K562 (cell line): Measurements from ENCODE around the gene CHRDL2. TPM values are rescaled to one million over a fixed set of nuclear protein-coding genes. Genes with fewer than 3 reads are reported as not detected.

ENCODE experiments used
- ATAC-seq: fragments of 200-7000 bp; cut with Tn5 transposase; 3 replicates; pipeline ENCODE4 v1.9.1; 2020; ENCODE audit warnings: moderate library complexity
- BruUV-seq: library from RNA; stranded (reverse); fragments of 400-500 nt; replicated peaks from 2 replicates; lab custom pipeline; 2021; lab: Mats Ljungman, UMichigan
- CTCF ChIA-PET: fragments of 300-600 bp; formaldehyde crosslinking; extraction: SDS; loops from one replicate; lab custom pipeline; 2021; ENCODE audit warnings: low intra/inter-chr PET ratio; lab: Yijun Ruan, JAX
- POLR2A ChIA-PET: fragments of 300-600, 350-650 bp; sonication (Branson Sonifier 250); formaldehyde crosslinking; extraction: SDS; loops from one replicate; lab custom pipeline; 2021; ENCODE audit warnings: antibody characterized with exemption, inconsistent platforms; lab: Yijun Ruan, JAX
- DNase-seq, 4 experiments: peaks; one replicate each; pipeline versions ENCODE4 v3.0.0 to v3.0.0-alpha.2; 2011 to 2018; ENCODE audit warnings: low spot score in 3 of 4, mixed read lengths in 3 of 4; ENCODE audit errors: extremely low read depth in 1 of 4
- FAIRE-seq: peaks from 2 replicates; lab custom pipeline; 2011; peaks lifted over from hg19 to GRCh38; lab: Jason Lieb, UNC
- H2AFZ ChIP-seq: 2 replicates; pipeline ENCODE4 v1.6.0; 2011; ENCODE audit warnings: low read depth, low read length, control low read depth, inconsistent platforms
- H3K27ac ChIP-seq: fragments of 200-600 bp; 3 replicates; pipeline ENCODE4 v1.8.0; 2011; ENCODE audit warnings: low read depth, mild to moderate bottlenecking, control low read depth, inconsistent platforms, low read length, moderate library complexity, mixed read lengths; ENCODE audit errors: extremely low read depth
- H3K27me3 ChIP-seq, 2 experiments: fragments of 300-600 bp in 1 of 2; 2 replicates in 1 of 2; 3 replicates in 1 of 2; pipeline versions ENCODE4 v1.6.0 to v1.8.0; 2011; ENCODE audit warnings: inconsistent platforms in 2 of 2, low read length in 2 of 2, mild to moderate bottlenecking in 1 of 2, mixed read lengths in 1 of 2, moderate library complexity in 1 of 2; ENCODE audit not compliant: control insufficient read depth in 2 of 2, insufficient read depth in 2 of 2
- H3K36me3 ChIP-seq: fragments of 300-600 bp; 3 replicates; pipeline ENCODE4 v1.8.0; 2011; ENCODE audit warnings: mild to moderate bottlenecking, low read length, inconsistent platforms; ENCODE audit not compliant: control insufficient read depth, insufficient read depth
- H3K4me1 ChIP-seq, 2 experiments: fragments of 200-600 bp in 1 of 2; replicated peaks in 1 of 2; 2 replicates in 1 of 2; 3 replicates in 1 of 2; pipeline versions ENCODE4 v1.5.1 to v1.8.0; 2011; ENCODE audit warnings: inconsistent platforms in 2 of 2, low read length in 2 of 2, mild to moderate bottlenecking in 1 of 2, mixed read lengths in 1 of 2, moderate library complexity in 1 of 2; ENCODE audit not compliant: control insufficient read depth in 2 of 2, insufficient read depth in 2 of 2
- H3K4me2 ChIP-seq: 2 replicates; pipeline ENCODE4 v1.6.1; 2011; ENCODE audit warnings: low read length, control low read depth, inconsistent platforms, mixed read lengths; ENCODE audit not compliant: insufficient read depth
- H3K4me3 ChIP-seq: fragments of 200-600 bp; sonication (generic), shearing (Covaris generic); 2 replicates; pipeline ENCODE4 v1.5.1; 2016; ENCODE audit warnings: control low read depth, inconsistent platforms
- H3K79me2 ChIP-seq: fragments of 200-600 bp; 3 replicates; pipeline ENCODE4 v1.8.0; 2011; ENCODE audit warnings: low read length, inconsistent platforms; ENCODE audit not compliant: control insufficient read depth, insufficient read depth
- H3K9ac ChIP-seq, 2 experiments: 2 replicates each; pipeline versions ENCODE4 v1.6.0 to v1.6.1; 2011; ENCODE audit warnings: low read depth in 2 of 2, low read length in 2 of 2, control low read depth in 1 of 2, inconsistent platforms in 1 of 2, mild to moderate bottlenecking in 1 of 2, mixed read lengths in 1 of 2; ENCODE audit not compliant: insufficient read depth in 1 of 2
- H3K9me1 ChIP-seq: one replicate; pipeline ENCODE4 v1.6.0; 2011; ENCODE audit warnings: inconsistent platforms, mild to moderate bottlenecking, low read length, moderate library complexity; ENCODE audit not compliant: control insufficient read depth, insufficient read depth
- H3K9me3 ChIP-seq: replicated peaks from 2 replicates; pipeline ENCODE4 v1.5.1; 2011; ENCODE audit warnings: low read depth, low read length, inconsistent platforms; ENCODE audit not compliant: control insufficient read depth, insufficient read depth
- H4K20me1 ChIP-seq: replicated peaks from 2 replicates; pipeline ENCODE4 v1.6.1; 2011; ENCODE audit warnings: low read length, inconsistent platforms, mixed read lengths; ENCODE audit not compliant: control insufficient read depth, insufficient read depth
- ARHGAP35 ChIP-seq: fragments of 450-650 bp; IDR thresholded peaks from 2 replicates; pipeline ENCODE4 v1.6.1; 2018; ENCODE audit not compliant: partially characterized antibody
- CEBPB ChIP-seq: fragments of 450-650 bp; IDR thresholded peaks from 2 replicates; pipeline ENCODE4 v1.6.1; 2016; ENCODE audit warnings: missing genetic modification characterization, missing compliant biosample characterization
- NR2C1 ChIP-seq, 2 experiments: fragments of 450-650 bp; IDR thresholded peaks; 2 replicates each; pipeline ENCODE4 v1.6.1; 2017; ENCODE audit warnings: mild to moderate bottlenecking in 2 of 2, antibody characterized with exemption in 1 of 2, inconsistent platforms in 1 of 2, missing compliant biosample characterization in 1 of 2, missing genetic modification characterization in 1 of 2
- PTRF ChIP-seq: fragments of 450-650 bp; IDR thresholded peaks from 2 replicates; pipeline ENCODE4 v1.6.1; 2016; ENCODE audit warnings: mild to moderate bottlenecking, missing genetic modification characterization, missing compliant biosample characterization
- SRF ChIP-seq, 2 experiments: fragments of 250-450, 450-650 bp in 1 of 2; sonication (Bioruptor Pico) in 1 of 2; sonication (generic) in 1 of 2; formaldehyde crosslinking; IDR thresholded peaks; 2 replicates each; pipeline versions ENCODE4 v1.5.0 to v1.5.1; 2020 to 2022; ENCODE audit warnings: mild to moderate bottlenecking in 1 of 2, missing genetic modification reagents in 1 of 2
- ZBTB8A ChIP-seq: fragments of 450-650 bp; IDR thresholded peaks from 2 replicates; pipeline ENCODE4 v1.6.1; 2018; ENCODE audit warnings: mild to moderate bottlenecking, moderate library complexity; ENCODE audit not compliant: partially characterized antibody
- ZNF232 ChIP-seq: sonication (generic); formaldehyde crosslinking; IDR thresholded peaks from 2 replicates; pipeline ENCODE4 v1.8.0; 2022; ENCODE audit warnings: mild to moderate bottlenecking, missing genetic modification reagents
- ZNF445 ChIP-seq: fragments of 250-450 bp; sonication (Bioruptor Pico); IDR thresholded peaks from 2 replicates; pipeline ENCODE4 v1.4.0; 2020; ENCODE audit warnings: low read depth, mild to moderate bottlenecking, moderate library complexity
- WGBS: fragments of 100-300 bp; shearing (Covaris generic); methylation state at CpG from one replicate; pipeline ENCODE4 v1.1.6; 2016; ENCODE audit warnings: low coverage, mixed read lengths; ENCODE audit not compliant: insufficient coverage; ENCODE audit errors: missing lambda C conversion rate; 5-methylcytosine and 5-hydroxymethylcytosine counted together
- in situ Hi-C: fragments of 300-500 bp; cut with MboI; formaldehyde crosslinking; loops from 4 replicates; pipeline ENCODE4 v1.15.0; 2018; ENCODE audit warnings: inconsistent platforms, mixed read lengths
- intact Hi-C: fragments of 100-400 bp; cut with micrococcal nuclease; formaldehyde crosslinking; loops from 2 replicates; pipeline ENCODE4 v1.14.2; 2022
- polyA plus RNA-seq, 8 experiments: library from polyadenylated mRNA; depleted of rRNA in 4 of 8; stranded (reverse) in 5 of 8; unstranded in 3 of 8; fragments of >200 nt; fragmentation: Nextera tagmentation in 2 of 8; fragmentation: Illumina TruSeq in 1 of 8; extraction: Ambion mirVana in 2 of 8; extraction: Trizol in 1 of 8; gene quantifications; 2 replicates each; pipeline versions ENCODE4 v1.2.1 to v1.2.3, GENCODE V29; 2011 to 2014; ENCODE audit warnings: inconsistent platforms in 1 of 8, missing spikeins in 1 of 8
- total RNA-seq, 7 experiments: library from RNA; depleted of rRNA in 6 of 7; stranded (reverse); fragments of >200 nt in 6 of 7; fragmentation: Illumina TruSeq in 2 of 7; extraction: Trizol in 2 of 7; gene quantifications; 2 replicates each; pipeline versions ENCODE4 v1.2.1 to v1.2.3, GENCODE V29; 2011 to 2021; ENCODE audit warnings: low replicate concordance in 1 of 7
- TF ChIP-seq, protein P1 (sequence below), 2 experiments: fragments of 450-650 bp; IDR thresholded peaks; 2 replicates each; pipeline ENCODE4 v1.6.1; 2016; ENCODE audit warnings: mild to moderate bottlenecking in 2 of 2, borderline replicate concordance in 1 of 2, low read depth in 1 of 2, moderate library complexity in 1 of 2
- TF ChIP-seq, protein P2 (sequence below): fragments of 250-450 bp; sonication (Bioruptor Pico); IDR thresholded peaks from 2 replicates; pipeline ENCODE4 v1.8.0; 2022; ENCODE audit warnings: inconsistent platforms, mild to moderate bottlenecking, moderate library complexity, borderline replicate concordance
- TF ChIP-seq, protein P3 (sequence below): fragments of 250-450 bp; sonication (Bioruptor Pico); IDR thresholded peaks from 2 replicates; pipeline ENCODE4 v1.6.1; 2021; ENCODE audit warnings: mild to moderate bottlenecking

The CHRDL2 gene
- total and polyA plus RNA-seq, 9 of the 15 experiments (the other 6 are each of a cell fraction or from before 2014, with no cell fraction given) = not detected

DNA sequence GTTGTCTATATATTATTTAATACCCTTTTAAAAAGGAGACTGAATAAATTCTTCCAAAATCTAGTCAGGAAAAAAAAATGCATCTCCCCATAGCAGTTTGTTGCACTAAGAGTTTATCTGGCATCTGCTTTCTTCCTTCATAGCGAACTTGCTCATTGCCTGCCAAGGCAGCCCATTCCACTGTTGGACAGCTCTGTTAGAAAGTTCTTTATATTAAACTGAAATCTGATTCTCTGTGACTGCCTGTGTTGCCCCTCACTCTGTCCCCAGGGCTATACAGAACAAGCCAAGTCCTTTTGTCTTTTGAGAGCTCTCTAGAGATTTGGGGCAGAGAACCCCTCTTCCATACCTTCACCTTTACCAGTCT lies 3.3 kb upstream of the CHRDL2 start:
- in situ Hi-C loops (no loop called here), intact Hi-C loops (loop anchor here (10.0 kb wide), 1 partner anchor 280 kb away; no protein-coding TSS in a partner anchor)
- Histone ChIP-seq H2AFZ (no peak overlapping the region), H3K4me2 (no peak overlapping the region), H3K9ac (no peak overlapping the region), H3K27ac (no peak overlapping the region), H3K4me3 (no peak overlapping the region), H3K9me1 (no peaks in the 10 kb centered on the region), H3K9me3 (no peaks in the 10 kb centered on the region; the same call in 1 of the 2 replicates), H3K4me1 (peaks cover 0 to 7% of the 10 kb centered on the region in 2 experiments; a peak in 1 of 5 replicates), H3K36me3 (no peaks in the 10 kb centered on the region), H3K27me3 (peaks cover 34 to 56% of the 10 kb centered on the region in 2 experiments), H3K79me2 (no peaks in the 10 kb centered on the region), H4K20me1 (no peaks in the 10 kb centered on the region; the same call in 1 of the 2 replicates)
- ATAC-seq (no peak), FAIRE-seq (no peak), DNase-seq (no peak)
- ChIA-PET CTCF (no interaction called here), POLR2A (no interaction called here)
- no TSS peak for BruUV-seq
- whole genome bisulfite sequencing = 0% methylated on average over 1 of the region's 1 CpG
- no peak for TF ChIP-seq ZNF445
- TF ChIP-seq, protein P1, sequence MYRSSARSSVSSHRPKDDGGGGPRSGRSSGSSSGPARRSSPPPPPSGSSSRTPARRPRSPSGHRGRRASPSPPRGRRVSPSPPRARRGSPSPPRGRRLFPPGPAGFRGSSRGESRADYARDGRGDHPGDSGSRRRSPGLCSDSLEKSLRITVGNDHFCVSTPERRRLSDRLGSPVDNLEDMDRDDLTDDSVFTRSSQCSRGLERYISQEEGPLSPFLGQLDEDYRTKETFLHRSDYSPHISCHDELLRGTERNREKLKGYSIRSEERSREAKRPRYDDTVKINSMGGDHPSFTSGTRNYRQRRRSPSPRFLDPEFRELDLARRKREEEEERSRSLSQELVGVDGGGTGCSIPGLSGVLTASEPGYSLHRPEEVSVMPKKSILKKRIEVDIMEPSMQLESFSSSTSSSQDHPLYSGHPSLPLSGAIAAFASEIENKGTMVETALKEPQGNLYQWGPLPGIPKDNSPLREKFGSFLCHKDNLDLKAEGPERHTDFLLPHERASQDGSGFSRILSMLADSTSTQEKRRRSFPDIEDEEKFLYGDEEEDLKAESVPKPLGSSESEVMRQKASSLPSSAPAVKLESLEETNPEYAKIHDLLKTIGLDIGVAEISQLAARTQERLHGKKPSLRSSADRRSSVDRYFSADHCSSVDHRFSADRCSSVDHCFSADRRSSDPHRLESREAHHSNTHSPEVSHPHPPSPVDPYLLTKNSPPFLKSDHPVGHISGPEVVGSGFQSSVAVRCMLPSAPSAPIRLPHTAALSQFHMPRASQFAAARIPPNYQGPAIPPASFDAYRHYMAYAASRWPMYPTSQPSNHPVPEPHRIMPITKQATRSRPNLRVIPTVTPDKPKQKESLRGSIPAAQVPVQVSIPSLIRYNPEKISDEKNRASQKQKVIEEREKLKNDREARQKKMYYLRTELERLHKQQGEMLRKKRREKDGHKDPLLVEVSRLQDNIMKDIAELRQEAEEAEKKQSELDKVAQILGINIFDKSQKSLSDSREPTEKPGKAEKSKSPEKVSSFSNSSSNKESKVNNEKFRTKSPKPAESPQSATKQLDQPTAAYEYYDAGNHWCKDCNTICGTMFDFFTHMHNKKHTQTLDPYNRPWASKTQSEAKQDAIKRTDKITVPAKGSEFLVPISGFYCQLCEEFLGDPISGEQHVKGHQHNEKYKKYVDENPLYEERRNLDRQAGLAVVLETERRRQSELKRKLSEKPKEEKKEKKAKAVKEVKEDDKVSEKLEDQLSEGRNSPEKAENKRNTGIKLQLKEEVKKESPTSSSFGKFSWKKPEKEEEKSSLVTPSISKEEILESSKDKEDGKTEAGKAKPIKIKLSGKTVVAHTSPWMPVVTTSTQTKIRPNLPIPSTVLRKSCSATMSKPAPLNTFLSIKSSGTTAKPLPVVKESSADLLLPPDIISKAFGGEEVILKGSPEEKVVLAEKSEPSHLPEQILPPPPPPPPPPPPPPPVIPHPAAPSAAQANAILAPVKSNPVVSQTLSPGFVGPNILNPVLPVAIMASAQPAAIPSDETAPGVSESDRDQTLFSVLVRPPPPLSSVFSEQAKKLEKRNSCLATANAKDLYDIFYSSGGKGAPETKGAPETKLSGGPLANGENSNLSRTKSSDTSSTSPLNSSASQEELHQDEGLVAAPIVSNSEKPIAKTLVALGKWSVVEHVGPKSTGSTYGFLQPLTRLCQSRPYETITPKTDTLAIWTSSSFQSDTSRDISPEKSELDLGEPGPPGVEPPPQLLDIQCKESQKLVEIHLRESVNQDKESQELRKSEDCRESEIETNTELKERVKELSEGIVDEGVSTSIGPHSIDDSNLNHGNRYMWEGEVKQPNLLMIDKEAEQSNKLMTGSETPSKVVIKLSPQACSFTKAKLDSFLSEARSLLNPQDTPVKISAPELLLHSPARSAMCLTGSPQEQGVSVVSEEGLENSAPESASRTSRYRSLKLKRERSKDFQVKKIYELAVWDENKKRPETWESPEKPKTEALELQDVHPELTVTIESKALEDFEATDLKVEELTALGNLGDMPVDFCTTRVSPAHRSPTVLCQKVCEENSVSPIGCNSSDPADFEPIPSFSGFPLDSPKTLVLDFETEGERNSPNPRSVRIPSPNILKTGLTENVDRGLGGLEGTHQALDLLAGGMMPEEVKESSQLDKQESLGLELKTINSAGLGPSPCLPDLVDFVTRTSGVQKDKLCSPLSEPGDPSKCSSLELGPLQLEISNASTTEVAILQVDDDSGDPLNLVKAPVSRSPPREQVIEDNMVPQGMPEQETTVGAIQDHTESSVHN (IDR thresholded peaks at IDR 0.05; ENCODE audit: borderline replicate concordance in 1 of 2, low read depth in 1 of 2) = no peak
- no peak for TF ChIP-seq ZNF232 (CRISPR knock-in tag)
- no peak for TF ChIP-seq NR2C1 (IDR thresholded peaks at IDR 0.05)
- TF ChIP-seq NR2C1 (tag; IDR thresholded peaks at IDR 0.05) = no peak
- TF ChIP-seq PTRF (tag) = no peak
- TF ChIP-seq, protein P2, sequence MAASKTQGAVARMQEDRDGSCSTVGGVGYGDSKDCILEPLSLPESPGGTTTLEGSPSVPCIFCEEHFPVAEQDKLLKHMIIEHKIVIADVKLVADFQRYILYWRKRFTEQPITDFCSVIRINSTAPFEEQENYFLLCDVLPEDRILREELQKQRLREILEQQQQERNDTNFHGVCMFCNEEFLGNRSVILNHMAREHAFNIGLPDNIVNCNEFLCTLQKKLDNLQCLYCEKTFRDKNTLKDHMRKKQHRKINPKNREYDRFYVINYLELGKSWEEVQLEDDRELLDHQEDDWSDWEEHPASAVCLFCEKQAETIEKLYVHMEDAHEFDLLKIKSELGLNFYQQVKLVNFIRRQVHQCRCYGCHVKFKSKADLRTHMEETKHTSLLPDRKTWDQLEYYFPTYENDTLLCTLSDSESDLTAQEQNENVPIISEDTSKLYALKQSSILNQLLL (CRISPR knock-in tag) = no peak
- TF ChIP-seq CEBPB (tag) = no peak
- TF ChIP-seq SRF (CRISPR knock-in tag; IDR thresholded peaks at IDR 0.05) = no peak
- no peak for TF ChIP-seq ARHGAP35
- TF ChIP-seq, protein P3, sequence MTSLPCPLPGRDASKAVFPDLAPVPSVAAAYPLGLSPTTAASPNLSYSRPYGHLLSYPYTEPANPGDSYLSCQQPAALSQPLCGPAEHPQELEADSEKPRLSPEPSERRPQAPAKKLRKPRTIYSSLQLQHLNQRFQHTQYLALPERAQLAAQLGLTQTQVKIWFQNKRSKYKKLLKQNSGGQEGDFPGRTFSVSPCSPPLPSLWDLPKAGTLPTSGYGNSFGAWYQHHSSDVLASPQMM = no peak
- no peak for TF ChIP-seq ZBTB8A
